Naive thymus-derived CD8-positive, alpha-beta T cell (primary cell): ENCODE results near the gene CACNA1A. TPM values are rescaled to one million over a fixed set of nuclear protein-coding genes. Genes with fewer than 3 reads are reported as not detected.
"Not testable (repeated sequence)": the region's sequence is repeated elsewhere in the genome, so short reads cannot be mapped to it uniquely, and the experiment has no call there.

Source experiments
- ATAC-seq, 2 donors: fragments of 150-1000 bp; cut with Tn5 transposase in 1 of 2; sonication (Bioruptor Pico), chemical (Tn5 transposase) in 1 of 2; 1 replicate in 1 of 2; 2 replicates in 1 of 2; pipeline ENCODE4 v1.10.0; 2021; ENCODE audit warnings: mild to moderate bottlenecking in 2 of 2, moderate library complexity in 2 of 2
- POLR2A ChIA-PET: fragments of 350-600 bp; sonication (Branson Sonifier 250); formaldehyde crosslinking; loops from one replicate; lab custom pipeline; 2021; ENCODE audit warnings: antibody characterized with exemption; lab: Charles Lee
- DNase-seq, 10 donors: peaks; one replicate each; pipeline versions ENCODE4 v3.0.0 to v3.0.0-alpha.2; 2020 to 2022
- H3K27ac Mint-ChIP-seq, 10 donors: one replicate each; pipeline ENCODE4 v1.8.0; 2020 to 2022; ENCODE audit warnings: mild to moderate bottlenecking in 10 of 10, mixed read lengths in 10 of 10, moderate library complexity in 4 of 10, inconsistent platforms in 1 of 10
- H3K27me3 Mint-ChIP-seq, 5 donors: one replicate each; pipeline ENCODE4 v1.8.0; 2021 to 2022; ENCODE audit warnings: mixed read lengths in 5 of 5
- H3K36me3 Mint-ChIP-seq, 3 donors: one replicate each; pipeline ENCODE4 v1.8.0; 2020 to 2022; ENCODE audit warnings: mixed read lengths in 3 of 3, mild to moderate bottlenecking in 2 of 3, inconsistent platforms in 1 of 3
- H3K4me1 Mint-ChIP-seq, 4 donors: one replicate each; pipeline ENCODE4 v1.8.0; 2021 to 2022; ENCODE audit warnings: mixed read lengths in 4 of 4
- H3K4me3 Mint-ChIP-seq, 10 donors: one replicate each; pipeline ENCODE4 v1.8.0; 2020 to 2022; ENCODE audit warnings: mild to moderate bottlenecking in 10 of 10, mixed read lengths in 10 of 10, moderate library complexity in 6 of 10, inconsistent platforms in 1 of 10
- H3K9me3 Mint-ChIP-seq, 9 donors: one replicate each; pipeline ENCODE4 v1.8.0; 2020 to 2022; ENCODE audit warnings: mixed read lengths in 9 of 9, mild to moderate bottlenecking in 3 of 9, inconsistent platforms in 1 of 9, moderate library complexity in 1 of 9
- polyA plus RNA-seq, 3 donors: library from polyadenylated mRNA; unstranded; fragments of 300-500 nt; fragmentation: Illumina TruSeq; gene quantifications; one replicate each; pipeline ENCODE4 v1.2.3, GENCODE V29; 2021
- total RNA-seq, 8 experiments: library from RNA in 2 of 8; stranded (reverse) in 2 of 8; gene quantifications; one replicate each; pipeline ENCODE4 v1.2.3 and lab custom pipeline; 2021 to 2026

Gene CACNA1A
- total and polyA plus RNA-seq, 5 experiments from 2014 or later: 0.09 to 0.60 (median 0.36) TPM

GRCh38 chr19:13275016-13275722, 231.1 kb downstream of the CACNA1A start:
- ATAC-seq: no peak
- peak overlapping the region in 3 of 10 donors; percentile 24 to 65 (median 59) for H3K27ac Mint-ChIP-seq
- H3K27me3 Mint-ChIP-seq: peaks cover 0 to 3% (median 0%) of the 10 kb centered on the region in 5 donors
- H3K36me3 Mint-ChIP-seq: no peaks in the 10 kb centered on the region
- H3K9me3 Mint-ChIP-seq: peaks cover 0 to 6% (median 0%) of the 10 kb centered on the region in 9 donors
- POLR2A ChIA-PET: interaction anchor here (0.5 to 0.6 kb wide), 2 partner anchors 126 to 1247 kb away, joined by 4 to 5 read pairs; no protein-coding TSS in a partner anchor
- DNase-seq: no peak
- no peak overlapping the region for H3K4me3 Mint-ChIP-seq
- peaks cover 6 to 20% (median 17%) of the 10 kb centered on the region in 4 donors for H3K4me1 Mint-ChIP-seq

GRCh38 chr19:13270514-13271105, 235.7 kb downstream of the CACNA1A start:
- DNase-seq: no peak
- Mint-ChIP-seq H3K9me3 (peaks cover 0 to 6% (median 0%) of the 10 kb centered on the region in 9 donors), H3K4me1 (no peaks in the 10 kb centered on the region), H3K27ac (peak overlapping the region in 1 of 10 donors; percentile 11), H3K27me3 (no peaks in the 10 kb centered on the region), H3K4me3 (no peak overlapping the region), H3K36me3 (no peaks in the 10 kb centered on the region)
- no peak for ATAC-seq
- POLR2A ChIA-PET: no interaction called here

GRCh38 chr19:13269348-13269747, 236.9 kb downstream of the CACNA1A start:
- H3K9me3 Mint-ChIP-seq: peaks cover 0 to 6% (median 0%) of the 10 kb centered on the region in 9 donors
- DNase-seq (no peak), ATAC-seq (no peak)
- no peaks in the 10 kb centered on the region for H3K36me3 Mint-ChIP-seq
- no peaks in the 10 kb centered on the region for H3K27me3 Mint-ChIP-seq
- POLR2A ChIA-PET: no interaction called here
- no peak overlapping the region for H3K4me3 Mint-ChIP-seq
- H3K27ac Mint-ChIP-seq: no peak overlapping the region
- H3K4me1 Mint-ChIP-seq: no peaks in the 10 kb centered on the region

- peaks cover 0 to 6% (median 0%) of the 10 kb centered on the region in 9 donors for H3K9me3 Mint-ChIP-seq
These were observed 238.4 kb downstream of the CACNA1A start for GRCh38 chr19:13267889-13268288.

GRCh38 chr19:13267131-13267530, 239.1 kb downstream of the CACNA1A start:
- DNase-seq: no peak
- Mint-ChIP-seq H3K36me3 (no peaks in the 10 kb centered on the region), H3K4me1 (peaks cover 0 to 5% (median 2%) of the 10 kb centered on the region in 4 donors), H3K9me3 (peaks cover 0 to 6% (median 0%) of the 10 kb centered on the region in 9 donors), H3K27ac (peak overlapping the region in 1 of 10 donors; percentile 67), H3K4me3 (no peak overlapping the region), H3K27me3 (no peaks in the 10 kb centered on the region)
- ATAC-seq: no peak
- POLR2A ChIA-PET: interaction anchor here (0.5 kb wide), 1 partner anchor 111 kb away, joined by 3 read pairs; no protein-coding TSS in a partner anchor

More at GRCh38 chr19:13267889-13268288, 238.4 kb downstream of the CACNA1A start:
- no peaks in the 10 kb centered on the region for H3K4me1 Mint-ChIP-seq
- ATAC-seq: no peak
- H3K36me3 Mint-ChIP-seq: no peaks in the 10 kb centered on the region
- DNase-seq: no peak
- no peaks in the 10 kb centered on the region for H3K27me3 Mint-ChIP-seq
- no peak overlapping the region for H3K27ac Mint-ChIP-seq
- POLR2A ChIA-PET: no interaction called here
- H3K4me3 Mint-ChIP-seq: no peak overlapping the region

- Mint-ChIP-seq H3K4me3 (no peak overlapping the region), H3K9me3 (no peaks in the 10 kb centered on the region), H3K27me3 (peaks cover 5 to 13% (median 7%) of the 10 kb centered on the region in 5 donors), H3K4me1 (peaks cover 0 to 17% (median 2%) of the 10 kb centered on the region in 4 donors), H3K27ac (peak overlapping the region in 3 of 10 donors; percentile 11 to 71 (median 16)), H3K36me3 (no peaks in the 10 kb centered on the region)
- ATAC-seq (peak; percentile 57 to 72), DNase-seq (peak in 3 of 10 donors; percentile 53 to 59 (median 57))
- POLR2A ChIA-PET: interaction anchor here (0.6 to 1.5 kb wide), 7 partner anchors 17 to 1311 kb away, joined by 4 to 9 read pairs (median 4); no protein-coding TSS in a partner anchor
These were observed 243.8 kb downstream of the CACNA1A start for GRCh38 chr19:13262450-13262849.

- no peak for ATAC-seq
These were observed 245.2 kb downstream of the CACNA1A start for GRCh38 chr19:13260883-13261653.

GRCh38 chr19:13256918-13257317, 249.4 kb downstream of the CACNA1A start:
- Mint-ChIP-seq H3K4me1 (peaks cover 0 to 11% (median 0%) of the 10 kb centered on the region in 4 donors), H3K27ac (no peak overlapping the region), H3K36me3 (no peaks in the 10 kb centered on the region), H3K4me3 (no peak overlapping the region), H3K27me3 (peaks cover 11 to 45% (median 18%) of the 10 kb centered on the region in 5 donors), H3K9me3 (no peaks in the 10 kb centered on the region)
- no peak for DNase-seq
- no peak for ATAC-seq
- POLR2A ChIA-PET: no interaction called here

More at GRCh38 chr19:13260883-13261653, 245.2 kb downstream of the CACNA1A start:
- no peaks in the 10 kb centered on the region for H3K36me3 Mint-ChIP-seq
- H3K9me3 Mint-ChIP-seq: no peaks in the 10 kb centered on the region
- peak overlapping the region in 1 of 10 donors; percentile 15 for H3K4me3 Mint-ChIP-seq
- H3K27me3 Mint-ChIP-seq: peaks cover 10 to 27% (median 13%) of the 10 kb centered on the region in 5 donors
- POLR2A ChIA-PET: interaction anchor here (1.0 kb wide), 1 partner anchor 106 kb away, joined by 4 read pairs; no protein-coding TSS in a partner anchor
- H3K27ac Mint-ChIP-seq: peak overlapping the region in 2 of 10 donors; percentile 40 to 69
- DNase-seq: no peak
- peaks cover 0 to 17% (median 2%) of the 10 kb centered on the region in 4 donors for H3K4me1 Mint-ChIP-seq

- H3K9me3 Mint-ChIP-seq, ATAC-seq, H3K4me1 Mint-ChIP-seq, H3K27ac Mint-ChIP-seq, H3K36me3 Mint-ChIP-seq, POLR2A ChIA-PET, DNase-seq, H3K4me3 Mint-ChIP-seq: not testable (repeated sequence)
- peaks cover 11 to 45% (median 18%) of the 10 kb centered on the region in 5 donors for H3K27me3 Mint-ChIP-seq
These were observed 249.9 kb downstream of the CACNA1A start for GRCh38 chr19:13256398-13256797.

GRCh38 chr19:13255719-13256059, 250.6 kb downstream of the CACNA1A start:
- Mint-ChIP-seq H3K36me3 (no peaks in the 10 kb centered on the region), H3K9me3 (no peaks in the 10 kb centered on the region), H3K4me1 (peaks cover 0 to under 1% (median 0%) of the 10 kb centered on the region in 4 donors), H3K27ac (no peak overlapping the region), H3K4me3 (no peak overlapping the region), H3K27me3 (peaks cover 11 to 45% (median 18%) of the 10 kb centered on the region in 5 donors)
- ATAC-seq: no peak
- DNase-seq: no peak
- POLR2A ChIA-PET: no interaction called here

- Mint-ChIP-seq H3K4me3 (no peak overlapping the region), H3K36me3 (no peaks in the 10 kb centered on the region), H3K9me3 (no peaks in the 10 kb centered on the region), H3K27ac (no peak overlapping the region), H3K27me3 (peaks cover 11 to 45% (median 18%) of the 10 kb centered on the region in 5 donors), H3K4me1 (no peaks in the 10 kb centered on the region)
- ATAC-seq: no peak
- POLR2A ChIA-PET: interaction anchor here (0.6 to 1.2 kb wide), 2 partner anchors 155 to 308 kb away, joined by 3 to 4 read pairs; no protein-coding TSS in a partner anchor
- no peak for DNase-seq
These were observed 251.1 kb downstream of the CACNA1A start for GRCh38 chr19:13255041-13255718.
